ENCODE measurements around the gene MORN1. TPM values are rescaled to one million over a fixed set of nuclear protein-coding genes. Genes with fewer than 3 reads are reported as not detected.

MORN1 gene
- total and polyA plus RNA-seq, 10 of the 15 experiments (the other 5 are each of a cell fraction or from before 2014, with no cell fraction given) = 0.76 to 7.9 (median 5.5) TPM

DNA sequence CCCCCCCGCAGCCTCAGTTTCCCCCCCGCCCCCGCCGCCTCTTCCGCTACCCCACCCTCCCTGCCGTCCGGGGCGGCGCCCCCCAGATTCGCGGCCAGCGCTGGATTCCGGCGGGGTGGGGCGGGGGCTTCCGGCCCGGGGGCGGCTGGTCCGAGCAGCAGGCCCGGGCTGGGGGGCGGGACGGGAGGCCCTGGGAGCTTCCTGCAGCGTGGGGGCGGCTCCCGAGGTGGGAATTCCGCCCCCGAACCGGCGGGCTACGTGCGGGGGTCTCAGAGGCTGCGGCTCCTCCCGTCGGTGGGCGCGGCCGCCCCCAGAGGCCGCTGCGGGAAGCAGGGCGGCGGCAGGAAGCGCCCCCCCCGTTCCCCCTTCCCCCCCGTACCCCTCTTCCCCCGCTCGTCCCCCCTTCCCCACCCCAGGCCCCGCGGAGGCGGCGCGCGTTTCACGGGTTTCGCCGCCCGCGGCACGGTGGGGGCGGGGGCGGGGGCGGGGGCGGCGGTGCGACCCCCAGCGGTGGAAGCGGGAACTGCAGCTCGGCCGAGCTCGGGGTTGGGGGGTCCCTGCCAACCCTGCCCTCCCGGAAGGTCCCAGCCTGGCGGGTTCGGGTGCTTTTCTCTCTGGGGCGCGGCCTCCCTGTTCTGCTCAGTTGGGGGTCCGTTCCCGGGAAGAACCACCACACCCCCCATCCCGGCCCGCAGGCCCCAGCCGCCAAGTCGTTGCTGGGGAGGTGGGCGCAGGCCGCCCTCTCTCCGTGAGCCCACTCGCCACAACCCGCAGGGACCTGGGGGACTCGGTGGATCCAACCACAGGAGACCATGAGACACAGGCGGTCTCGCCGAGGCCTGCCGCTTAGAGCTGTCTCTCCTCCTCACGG, 76.3 kb downstream of the MORN1 start (continued):
- TF ChIP-seq ZNF592 (IDR thresholded peaks at IDR 0.05) = no peak

GRCh38 chr1:2314273-2314802, 77.0 kb downstream of the MORN1 start:
- RAD21 ChIA-PET (ENCODE audit: unreplicated experiment) = interaction anchor here (3.2 kb wide), 1 partner anchor 119 kb away, joined by 18 read pairs; the partner anchor contains the start of gene FAAP20
- peaks cover 10% of the 10 kb centered on the region for H3K4me1 ChIP-seq (ENCODE audit: control insufficient read depth, insufficient read depth, low read length)
- CTCF ChIA-PET = interaction anchor here (0.9 to 2.5 kb wide), 2 partner anchors 13 to 67 kb away, joined by 5 to 8 read pairs; no protein-coding TSS in a partner anchor
- H3K27me3 ChIP-seq (replicated peaks in 1 of 2; ENCODE audit: control insufficient read depth in 2 of 2, insufficient read depth in 2 of 2, low read length in 1 of 2) = no peaks in the 10 kb centered on the region
- H3K27ac ChIP-seq (ENCODE audit: control insufficient read depth, insufficient read depth) = no peak overlapping the region
- ATAC-seq (peak; percentile 18), FAIRE-seq (no peak), DNase-seq (ENCODE audit: low read depth, low spot score) (no peak)
- 54% methylated on average over 34 of the region's 54 CpGs for WGBS (ENCODE audit: insufficient coverage, insufficient replicate concordance, low lambda C conversion rate, missing lambda C conversion rate)
- H4K20me1 ChIP-seq (ENCODE audit: control insufficient read depth, insufficient read depth) = no peaks in the 10 kb centered on the region
- no peaks in the 10 kb centered on the region for H3K9me3 ChIP-seq (replicated peaks; ENCODE audit: control insufficient read depth, insufficient read depth, low read length)
- H3K4me3 ChIP-seq = peak overlapping the region; percentile 44; the same call in 1 of the 2 replicates
- SMC1A ChIA-PET (ENCODE audit: uncharacterized antibody, unreplicated experiment) = no interaction called here
- H3K4me2 ChIP-seq (ENCODE audit: control insufficient read depth, insufficient read depth) = peak overlapping the region; percentile 74
- H3K9ac ChIP-seq (ENCODE audit: control insufficient read depth, insufficient read depth, low read length) = no peak overlapping the region
- in situ Hi-C loops (cut with MboI) = no loop called here
- TF ChIP-seq HSF1 (IDR thresholded peaks at IDR 0.05; ENCODE audit: low read depth, low read length) = no peak
- no peak for TF ChIP-seq PAX5 (IDR thresholded peaks at IDR 0.05; ENCODE audit: borderline replicate concordance, low read depth, low read length)
- no peak for TF ChIP-seq RCOR1 (conservative IDR thresholded peaks at IDR 0.05; ENCODE audit: low read depth, low read length)
- TF ChIP-seq IKZF1 (conservative IDR thresholded peaks at IDR 0.05) = peak; percentile 86
- 0 out of 3 replicates have a peak, but pooled peaks of 1 of the 2 experiments have one; percentile 12 for TF ChIP-seq EGR1 (IDR thresholded peaks at IDR 0.05; ENCODE audit: borderline replicate concordance in 1 of 2, low read depth in 2 of 2, low read length in 2 of 2)
- TF ChIP-seq MYB (IDR thresholded peaks at IDR 0.05; ENCODE audit: borderline replicate concordance, low read depth, low read length) = no peak
- intact Hi-C loops (cut with micrococcal nuclease; ENCODE audit: unreplicated experiment) = loop anchor here (5.0 kb wide), 2 partner anchors 87 to 117 kb away; partner anchors contain the start of gene SKI
- H2AFZ ChIP-seq (ENCODE audit: control insufficient read depth, low read depth, low read length) = no peak overlapping the region
- POLR2A ChIA-PET = interaction anchor here (1.4 kb wide), 1 partner anchor 14 kb away, joined by 4 read pairs; no protein-coding TSS in a partner anchor
- H3K79me2 ChIP-seq (ENCODE audit: control insufficient read depth, insufficient read depth, low read length) = no peaks in the 10 kb centered on the region
- no peaks in the 10 kb centered on the region; a peak in 1 of 4 replicates for H3K36me3 ChIP-seq (ENCODE audit: control insufficient read depth in 2 of 2, insufficient read depth in 2 of 2, low read length in 1 of 2)
- no TSS peak for BruUV-seq (replicated peaks)

Data from GM12878 (cell line).